Thyroid gland (tissue), 4 donors: ENCODE results near the gene AP4S1. TPM values are rescaled to one million over a fixed set of nuclear protein-coding genes. Genes with fewer than 3 reads are reported as not detected.

Experiments used
- DNase-seq, 2 donors: peaks; one replicate each; pipeline ENCODE4 v3.0.0-alpha.2; 2019
- H3K27ac ChIP-seq, 3 donors: fragments of 200-600 bp; sonication (generic); 1 replicate in 2 of 3; 2 replicates in 1 of 3; pipeline ENCODE4 v1.5.1; 2016 to 2019; ENCODE audit warnings: mild to moderate bottlenecking in 1 of 3, moderate library complexity in 1 of 3
- H3K27me3 ChIP-seq: fragments of 200-600 bp; sonication (generic); one replicate; pipeline ENCODE4 v1.5.1; 2019
- H3K36me3 ChIP-seq, 2 donors: fragments of 200-600 bp; sonication (generic); one replicate each; pipeline ENCODE4 v1.5.1; 2016 to 2019
- H3K4me1 ChIP-seq, 2 donors: fragments of 200-600 bp; sonication (generic); one replicate each; pipeline ENCODE4 v1.5.1; 2017 to 2019
- H3K4me3 ChIP-seq, 3 donors: fragments of 200-600 bp; sonication (generic); replicated peaks in 1 of 3; 1 replicate in 2 of 3; 2 replicates in 1 of 3; pipeline ENCODE4 v1.5.1; 2016; ENCODE audit warnings: mild to moderate bottlenecking in 1 of 3
- H3K9me3 ChIP-seq: fragments of 200-600 bp; sonication (generic); one replicate; pipeline ENCODE4 v1.5.1; 2017
- POLR2A ChIP-seq, 2 donors: fragments of 450-650 bp; IDR thresholded peaks; one replicate each; pipeline ENCODE4 v1.6.1; 2017; ENCODE audit warnings: antibody characterized with exemption in 2 of 2, mild to moderate bottlenecking in 2 of 2, moderate library complexity in 1 of 2
- WGBS, 2 donors: methylation state at CpG; one replicate each; pipeline ENCODE4 v1.1.5; 2017; 5-methylcytosine and 5-hydroxymethylcytosine counted together
- intact Hi-C: fragments of 100-400 bp; cut with DNase I; formaldehyde crosslinking; loops from one replicate; pipeline ENCODE4 v1.15.1; 2023
- total RNA-seq, 4 donors: library from RNA; depleted of rRNA; stranded (reverse); fragments of >200 nt; gene quantifications; one replicate each; pipeline ENCODE4 v1.2.3, GENCODE V29; 2016
- TF ChIP-seq, protein P1 (sequence below), 6 experiments: fragments of 200-600 bp in 3 of 6; fragments of 450-650 bp in 3 of 6; sonication (generic) in 3 of 6; IDR thresholded peaks; one replicate each; pipeline ENCODE4 v1.5.1; 2016 to 2019; ENCODE audit warnings: antibody characterized with exemption in 6 of 6, mild to moderate bottlenecking in 2 of 6, inconsistent platforms in 1 of 6, moderate library complexity in 1 of 6

AP4S1 gene
- total RNA-seq, 4 donors from 2014 or later: 19.5 to 33.9 (median 24.3) TPM

GRCh38 chr14:30983858-30984257, 41.6 kb upstream of the AP4S1 start:
- WGBS, 2 donors: 92 to 94% methylated on average over 2 of the region's 2 CpGs
- Histone ChIP-seq H3K27ac (no peak overlapping the region), H3K4me1 (peaks cover 0 to 8% of the 10 kb centered on the region in 2 donors), H3K9me3 (no peaks in the 10 kb centered on the region), H3K4me3 (no peak overlapping the region), H3K36me3 (no peaks in the 10 kb centered on the region), H3K27me3 (no peaks in the 10 kb centered on the region)
- TF ChIP-seq POLR2A (IDR thresholded peaks at IDR 0.05): no peak
- TF ChIP-seq, protein P1, sequence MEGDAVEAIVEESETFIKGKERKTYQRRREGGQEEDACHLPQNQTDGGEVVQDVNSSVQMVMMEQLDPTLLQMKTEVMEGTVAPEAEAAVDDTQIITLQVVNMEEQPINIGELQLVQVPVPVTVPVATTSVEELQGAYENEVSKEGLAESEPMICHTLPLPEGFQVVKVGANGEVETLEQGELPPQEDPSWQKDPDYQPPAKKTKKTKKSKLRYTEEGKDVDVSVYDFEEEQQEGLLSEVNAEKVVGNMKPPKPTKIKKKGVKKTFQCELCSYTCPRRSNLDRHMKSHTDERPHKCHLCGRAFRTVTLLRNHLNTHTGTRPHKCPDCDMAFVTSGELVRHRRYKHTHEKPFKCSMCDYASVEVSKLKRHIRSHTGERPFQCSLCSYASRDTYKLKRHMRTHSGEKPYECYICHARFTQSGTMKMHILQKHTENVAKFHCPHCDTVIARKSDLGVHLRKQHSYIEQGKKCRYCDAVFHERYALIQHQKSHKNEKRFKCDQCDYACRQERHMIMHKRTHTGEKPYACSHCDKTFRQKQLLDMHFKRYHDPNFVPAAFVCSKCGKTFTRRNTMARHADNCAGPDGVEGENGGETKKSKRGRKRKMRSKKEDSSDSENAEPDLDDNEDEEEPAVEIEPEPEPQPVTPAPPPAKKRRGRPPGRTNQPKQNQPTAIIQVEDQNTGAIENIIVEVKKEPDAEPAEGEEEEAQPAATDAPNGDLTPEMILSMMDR (IDR thresholded peaks at IDR 0.05): no peak
- intact Hi-C loops: loop anchor here (10.0 kb wide), 1 partner anchor 371 kb away; no protein-coding TSS in a partner anchor
- no peak for DNase-seq

GRCh38 chr14:30985796-30986195, 39.7 kb upstream of the AP4S1 start:
- Histone ChIP-seq H3K27me3 (no peaks in the 10 kb centered on the region), H3K9me3 (no peaks in the 10 kb centered on the region), H3K27ac (no peak overlapping the region), H3K4me3 (no peak overlapping the region), H3K4me1 (peaks cover 0 to 9% of the 10 kb centered on the region in 2 donors), H3K36me3 (no peaks in the 10 kb centered on the region)
- DNase-seq: no peak
- intact Hi-C loops: loop anchor here (10.0 kb wide), 1 partner anchor 369 kb away; no protein-coding TSS in a partner anchor
- TF ChIP-seq, protein P1 (IDR thresholded peaks at IDR 0.05): no peak
- no peak for TF ChIP-seq POLR2A (IDR thresholded peaks at IDR 0.05)
- WGBS, 2 donors: 93 to 94% methylated on average over 3 of the region's 3 CpGs

- Histone ChIP-seq H3K4me3 (no peak overlapping the region), H3K27me3 (no peaks in the 10 kb centered on the region), H3K27ac (no peak overlapping the region), H3K4me1 (peaks cover 0 to 18% of the 10 kb centered on the region in 2 donors), H3K9me3 (no peaks in the 10 kb centered on the region), H3K36me3 (no peaks in the 10 kb centered on the region)
- DNase-seq: no peak
- intact Hi-C loops: loop anchor here (10.0 kb wide), 1 partner anchor 366 kb away; no protein-coding TSS in a partner anchor
- TF ChIP-seq, protein P1 (IDR thresholded peaks at IDR 0.05): no peak
- TF ChIP-seq POLR2A (IDR thresholded peaks at IDR 0.05): no peak
Measured at GRCh38 chr14:30988509-30988908, 36.9 kb upstream of the AP4S1 start.

- Histone ChIP-seq H3K36me3 (no peaks in the 10 kb centered on the region), H3K4me1 (peaks cover 0 to 30% of the 10 kb centered on the region in 2 donors), H3K9me3 (no peaks in the 10 kb centered on the region), H3K27ac (no peak overlapping the region), H3K4me3 (no peak overlapping the region), H3K27me3 (no peaks in the 10 kb centered on the region)
- TF ChIP-seq, protein P1 (IDR thresholded peaks at IDR 0.05): no peak
- TF ChIP-seq POLR2A (IDR thresholded peaks at IDR 0.05): no peak
- no peak for DNase-seq
- intact Hi-C loops: no loop called here
Measured at GRCh38 chr14:30990770-30991169, 34.7 kb upstream of the AP4S1 start.

DNA sequence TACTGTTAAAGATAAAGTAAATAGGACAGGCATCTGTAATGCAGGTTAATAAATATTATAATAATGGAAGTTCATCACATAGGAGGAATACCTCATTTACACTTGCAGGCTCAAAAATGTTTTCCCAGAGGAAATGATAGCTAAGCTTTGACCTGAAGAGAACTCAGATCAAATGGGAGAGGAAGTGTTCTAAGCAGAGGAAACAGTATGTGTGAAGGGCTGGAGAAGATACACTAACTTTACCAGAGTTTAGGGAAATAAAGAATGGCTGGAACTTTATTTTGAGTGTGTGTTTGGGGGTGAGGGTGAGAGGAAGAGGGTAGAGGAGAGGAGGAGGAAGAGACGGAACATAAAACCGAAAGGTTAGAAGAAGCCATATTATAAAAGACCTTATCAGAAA, 34.0 kb upstream of the AP4S1 start:
- Histone ChIP-seq H3K4me3 (no peak overlapping the region), H3K36me3 (no peaks in the 10 kb centered on the region), H3K9me3 (no peaks in the 10 kb centered on the region), H3K4me1 (peaks cover 0 to 31% of the 10 kb centered on the region in 2 donors), H3K27me3 (no peaks in the 10 kb centered on the region), H3K27ac (no peak overlapping the region)
- no peak for DNase-seq
- WGBS, 2 donors: 74 to 85% methylated on average over 2 of the region's 2 CpGs
- intact Hi-C loops: no loop called here
- TF ChIP-seq POLR2A (IDR thresholded peaks at IDR 0.05): no peak
- TF ChIP-seq, protein P1 (IDR thresholded peaks at IDR 0.05): no peak
